Neural cell (in vitro differentiated cells): Measurements from ENCODE around the gene NCKAP5.

Experiments used
- CTCF ChIP-seq: fragments of 450-650 bp; IDR thresholded peaks from 2 replicates; pipeline ENCODE4 v1.5.1; 2014; ENCODE audit warnings: antibody characterized with exemption, mild to moderate bottlenecking, moderate library complexity; ENCODE audit not compliant: poor library complexity, severe bottlenecking
- EZH2 ChIP-seq: fragments of 200-600, 300-800 bp; shearing (Covaris generic), sonication (generic); IDR thresholded peaks from 2 replicates; pipeline ENCODE4 v1.6.1; 2014; ENCODE audit warnings: antibody characterized with exemption, low read length, borderline replicate concordance, mild to moderate bottlenecking; ENCODE audit not compliant: insufficient read depth, poor library complexity, severe bottlenecking
- MXI1 ChIP-seq: fragments of 450-650 bp; conservative IDR thresholded peaks from 2 replicates; pipeline ENCODE4 v1.6.1; 2014; ENCODE audit warnings: antibody characterized with exemption, mild to moderate bottlenecking; ENCODE audit not compliant: poor library complexity, severe bottlenecking
- POLR2AphosphoS5 ChIP-seq: IDR thresholded peaks from 2 replicates; pipeline ENCODE4 v1.6.1; 2012
- TAF1 ChIP-seq: IDR thresholded peaks from 2 replicates; pipeline ENCODE4 v1.6.1; 2012; ENCODE audit warnings: low read depth

- TF ChIP-seq CTCF: no peak
- TF ChIP-seq POLR2AphosphoS5: no peak
- TF ChIP-seq TAF1: no peak
- TF ChIP-seq EZH2: no peak
- no peak for TF ChIP-seq MXI1
Measured at GRCh38 chr2:133447303-133447702, 121.0 kb downstream of the NCKAP5 start.
